SK-N-SH treated with all-trans-retinoic acid at 6 μM for 48 hours (cell line): ENCODE data around the gene MYO15B.

Experiments
- ATAC-seq: fragments of 200-7000 bp; cut with Tn5 transposase; 3 replicates; pipeline ENCODE4 v1.9.1; 2020; ENCODE audit warnings: mild to moderate bottlenecking, moderate library complexity
- ARNTL ChIP-seq: fragments of 450-650 bp; formaldehyde crosslinking; IDR thresholded peaks from 2 replicates; pipeline ENCODE4 v1.5.0; 2020; ENCODE audit warnings: low read depth, mild to moderate bottlenecking, moderate library complexity, borderline replicate concordance
- BACH2 ChIP-seq: fragments of 250-450 bp; sonication (Bioruptor Pico); IDR thresholded peaks from 2 replicates; pipeline ENCODE4 v1.9.0; 2021; ENCODE audit warnings: mild to moderate bottlenecking, borderline replicate concordance
- CSDC2 ChIP-seq: fragments of 250-450 bp; sonication (Bioruptor Pico); IDR thresholded peaks from 2 replicates; pipeline ENCODE4 v1.5.0; 2020; ENCODE audit warnings: mild to moderate bottlenecking, moderate library complexity
- ESRRG ChIP-seq: fragments of 250-450 bp; sonication (Bioruptor Pico); IDR thresholded peaks from 2 replicates; pipeline ENCODE4 v1.6.1; 2021; ENCODE audit warnings: mild to moderate bottlenecking
- GLIS3 ChIP-seq: fragments of 250-450 bp; sonication (Bioruptor Pico); IDR thresholded peaks from 2 replicates; pipeline ENCODE4 v1.5.0; 2020; ENCODE audit warnings: mild to moderate bottlenecking, moderate library complexity
- ISL1 ChIP-seq: fragments of 250-450 bp; sonication (Bioruptor Pico); IDR thresholded peaks from 2 replicates; pipeline ENCODE4 v2.1.2; 2022; ENCODE audit warnings: mild to moderate bottlenecking, moderate library complexity
- OSR1 ChIP-seq: fragments of 250-450 bp; sonication (Bioruptor Pico); IDR thresholded peaks from 2 replicates; pipeline ENCODE4 v1.8.0; 2022; ENCODE audit warnings: moderate library complexity, mild to moderate bottlenecking, inconsistent platforms
- PPARA ChIP-seq: fragments of 250-450 bp; sonication (Bioruptor Pico); IDR thresholded peaks from 2 replicates; pipeline ENCODE4 v1.5.0; 2020; ENCODE audit warnings: mild to moderate bottlenecking, borderline replicate concordance
- RARB ChIP-seq: fragments of 250-450 bp; sonication (Bioruptor Pico); IDR thresholded peaks from 2 replicates; pipeline ENCODE4 v1.8.0; 2021; ENCODE audit warnings: mild to moderate bottlenecking, moderate library complexity
- SNAI2 ChIP-seq: fragments of 250-450 bp; sonication (Bioruptor Pico); IDR thresholded peaks from 2 replicates; pipeline ENCODE4 v1.5.0; 2020; ENCODE audit warnings: mild to moderate bottlenecking, moderate library complexity
- TCF4 ChIP-seq: fragments of 250-450 bp; sonication (Bioruptor Pico); IDR thresholded peaks from 2 replicates; pipeline ENCODE4 v1.8.0; 2021; ENCODE audit warnings: mild to moderate bottlenecking, moderate library complexity, borderline replicate concordance
- TOX ChIP-seq: fragments of 250-450 bp; sonication (Bioruptor Pico); IDR thresholded peaks from 2 replicates; pipeline ENCODE4 v1.8.0; 2021; ENCODE audit warnings: mild to moderate bottlenecking, moderate library complexity, borderline replicate concordance
- ZC3H10 ChIP-seq: fragments of 250-450 bp; sonication (Bioruptor Pico); IDR thresholded peaks from 2 replicates; pipeline ENCODE4 v1.5.1; 2021; ENCODE audit warnings: mild to moderate bottlenecking, moderate library complexity
- ZFP3 ChIP-seq: fragments of 250-450 bp; sonication (Bioruptor Pico); IDR thresholded peaks from 2 replicates; pipeline ENCODE4 v1.5.0; 2020; ENCODE audit warnings: mild to moderate bottlenecking, moderate library complexity
- ZFP30 ChIP-seq: fragments of 450-650 bp; formaldehyde crosslinking; IDR thresholded peaks from 2 replicates; pipeline ENCODE4 v1.5.0; 2022; ENCODE audit warnings: mild to moderate bottlenecking, moderate library complexity
- ZNF565 ChIP-seq: fragments of 450-650 bp; formaldehyde crosslinking; conservative IDR thresholded peaks from 2 replicates; pipeline ENCODE4 v1.5.0; 2020; ENCODE audit warnings: low read depth, mild to moderate bottlenecking, moderate library complexity
- ZNF70 ChIP-seq: fragments of 450-650 bp; formaldehyde crosslinking; IDR thresholded peaks from 2 replicates; pipeline ENCODE4 v1.5.0; 2020; ENCODE audit warnings: mild to moderate bottlenecking, moderate library complexity
- ZNF8 ChIP-seq: fragments of 450-650 bp; formaldehyde crosslinking; IDR thresholded peaks from 2 replicates; pipeline ENCODE4 v1.5.0; 2020; ENCODE audit warnings: mild to moderate bottlenecking, moderate library complexity
- TF ChIP-seq, protein P1 (sequence below): fragments of 250-450 bp; sonication (Bioruptor Pico); IDR thresholded peaks from 2 replicates; pipeline ENCODE4 v1.5.1; 2021; ENCODE audit warnings: mild to moderate bottlenecking, moderate library complexity
- TF ChIP-seq, protein P2 (sequence below): fragments of 250-450 bp; sonication (Bioruptor Pico); IDR thresholded peaks from 2 replicates; pipeline ENCODE4 v1.5.1; 2020; ENCODE audit warnings: low read depth, mild to moderate bottlenecking, moderate library complexity
- TF ChIP-seq, protein P3 (sequence below): fragments of 250-450 bp; sonication (Bioruptor Pico); IDR thresholded peaks from 2 replicates; pipeline ENCODE4 v1.8.0; 2020; ENCODE audit warnings: mild to moderate bottlenecking, moderate library complexity, borderline replicate concordance
- TF ChIP-seq, protein P4 (sequence below): fragments of 250-450 bp; sonication (Bioruptor Pico); IDR thresholded peaks from 2 replicates; pipeline ENCODE4 v1.5.0; 2020; ENCODE audit warnings: mild to moderate bottlenecking, moderate library complexity
- TF ChIP-seq, protein P5 (sequence below): fragments of 250-450 bp; sonication (Bioruptor Pico); IDR thresholded peaks from 2 replicates; pipeline ENCODE4 v1.8.0; 2021; ENCODE audit warnings: low read depth, mild to moderate bottlenecking, moderate library complexity, borderline replicate concordance

MYO15B gene

DNA sequence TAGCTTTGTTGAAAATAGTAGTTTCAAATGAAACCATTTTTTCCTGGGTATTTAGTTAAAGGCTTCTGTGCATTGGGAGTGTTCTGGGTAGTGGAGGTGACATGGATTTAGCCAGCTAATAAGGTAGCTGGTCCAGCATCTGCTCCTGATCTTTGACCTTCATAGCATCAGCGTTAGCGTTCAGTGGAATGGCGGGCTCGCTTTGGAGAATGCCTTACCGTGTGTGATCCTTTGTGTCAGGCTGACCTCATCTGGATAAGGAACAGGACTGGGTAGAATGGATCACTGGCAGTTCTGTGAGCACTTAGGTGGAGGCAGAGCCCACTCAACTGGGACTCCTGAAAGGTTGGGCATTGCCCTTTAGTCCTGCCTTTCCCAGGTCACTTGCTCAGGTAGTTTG lies 83.3 kb downstream of the MYO15B start:
- ATAC-seq = no peak
- no peak for TF ChIP-seq SNAI2 (CRISPR knock-in tag)
- TF ChIP-seq ESRRG (CRISPR knock-in tag) = no peak
- no peak for TF ChIP-seq GLIS3 (CRISPR knock-in tag)
- TF ChIP-seq, protein P1, sequence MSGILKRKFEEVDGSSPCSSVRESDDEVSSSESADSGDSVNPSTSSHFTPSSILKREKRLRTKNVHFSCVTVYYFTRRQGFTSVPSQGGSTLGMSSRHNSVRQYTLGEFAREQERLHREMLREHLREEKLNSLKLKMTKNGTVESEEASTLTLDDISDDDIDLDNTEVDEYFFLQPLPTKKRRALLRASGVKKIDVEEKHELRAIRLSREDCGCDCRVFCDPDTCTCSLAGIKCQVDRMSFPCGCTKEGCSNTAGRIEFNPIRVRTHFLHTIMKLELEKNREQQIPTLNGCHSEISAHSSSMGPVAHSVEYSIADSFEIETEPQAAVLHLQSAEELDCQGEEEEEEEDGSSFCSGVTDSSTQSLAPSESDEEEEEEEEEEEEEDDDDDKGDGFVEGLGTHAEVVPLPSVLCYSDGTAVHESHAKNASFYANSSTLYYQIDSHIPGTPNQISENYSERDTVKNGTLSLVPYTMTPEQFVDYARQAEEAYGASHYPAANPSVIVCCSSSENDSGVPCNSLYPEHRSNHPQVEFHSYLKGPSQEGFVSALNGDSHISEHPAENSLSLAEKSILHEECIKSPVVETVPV = no peak
- TF ChIP-seq TCF4 = no peak
- TF ChIP-seq, protein P2, sequence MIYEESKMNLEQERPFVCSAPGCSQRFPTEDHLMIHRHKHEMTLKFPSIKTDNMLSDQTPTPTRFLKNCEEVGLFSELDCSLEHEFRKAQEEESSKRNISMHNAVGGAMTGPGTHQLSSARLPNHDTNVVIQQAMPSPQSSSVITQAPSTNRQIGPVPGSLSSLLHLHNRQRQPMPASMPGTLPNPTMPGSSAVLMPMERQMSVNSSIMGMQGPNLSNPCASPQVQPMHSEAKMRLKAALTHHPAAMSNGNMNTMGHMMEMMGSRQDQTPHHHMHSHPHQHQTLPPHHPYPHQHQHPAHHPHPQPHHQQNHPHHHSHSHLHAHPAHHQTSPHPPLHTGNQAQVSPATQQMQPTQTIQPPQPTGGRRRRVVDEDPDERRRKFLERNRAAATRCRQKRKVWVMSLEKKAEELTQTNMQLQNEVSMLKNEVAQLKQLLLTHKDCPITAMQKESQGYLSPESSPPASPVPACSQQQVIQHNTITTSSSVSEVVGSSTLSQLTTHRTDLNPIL (CRISPR knock-in tag) = no peak
- no peak for TF ChIP-seq ZC3H10 (CRISPR knock-in tag)
- TF ChIP-seq RARB (CRISPR knock-in tag) = no peak
- TF ChIP-seq ZFP30 (CRISPR knock-in tag) = no peak
- TF ChIP-seq CSDC2 = no peak
- no peak for TF ChIP-seq ISL1 (CRISPR knock-in tag)
- TF ChIP-seq OSR1 = no peak
- no peak for TF ChIP-seq ZNF70 (CRISPR knock-in tag)
- TF ChIP-seq, protein P3, sequence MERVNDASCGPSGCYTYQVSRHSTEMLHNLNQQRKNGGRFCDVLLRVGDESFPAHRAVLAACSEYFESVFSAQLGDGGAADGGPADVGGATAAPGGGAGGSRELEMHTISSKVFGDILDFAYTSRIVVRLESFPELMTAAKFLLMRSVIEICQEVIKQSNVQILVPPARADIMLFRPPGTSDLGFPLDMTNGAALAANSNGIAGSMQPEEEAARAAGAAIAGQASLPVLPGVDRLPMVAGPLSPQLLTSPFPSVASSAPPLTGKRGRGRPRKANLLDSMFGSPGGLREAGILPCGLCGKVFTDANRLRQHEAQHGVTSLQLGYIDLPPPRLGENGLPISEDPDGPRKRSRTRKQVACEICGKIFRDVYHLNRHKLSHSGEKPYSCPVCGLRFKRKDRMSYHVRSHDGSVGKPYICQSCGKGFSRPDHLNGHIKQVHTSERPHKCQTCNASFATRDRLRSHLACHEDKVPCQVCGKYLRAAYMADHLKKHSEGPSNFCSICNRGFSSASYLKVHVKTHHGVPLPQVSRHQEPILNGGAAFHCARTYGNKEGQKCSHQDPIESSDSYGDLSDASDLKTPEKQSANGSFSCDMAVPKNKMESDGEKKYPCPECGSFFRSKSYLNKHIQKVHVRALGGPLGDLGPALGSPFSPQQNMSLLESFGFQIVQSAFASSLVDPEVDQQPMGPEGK = no peak
- TF ChIP-seq, all 23 proteins: peak for 0

DNA sequence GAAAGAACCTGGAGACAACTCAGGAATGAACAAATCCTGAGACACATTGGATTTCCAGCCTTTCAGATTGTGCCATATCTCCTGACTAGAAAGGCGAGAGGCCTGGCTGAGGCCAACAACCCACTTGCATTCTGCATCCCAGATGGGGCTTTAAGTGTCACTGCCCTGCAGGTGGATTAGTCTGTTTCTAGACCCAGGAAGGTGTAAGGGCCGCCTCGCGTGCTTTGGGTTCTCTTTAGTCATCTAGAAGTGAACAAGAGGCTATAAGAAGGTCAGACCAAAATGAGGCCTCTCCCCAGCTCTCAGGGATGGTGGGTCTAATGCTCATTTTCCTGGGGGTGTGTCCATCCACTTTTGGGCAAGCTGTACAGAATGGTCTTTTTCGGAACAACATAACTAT lies 84.4 kb downstream of the MYO15B start:
- TF ChIP-seq ARNTL (CRISPR knock-in tag) = no peak
- no peak for TF ChIP-seq RARB (CRISPR knock-in tag)
- no peak for TF ChIP-seq ZNF565 (CRISPR knock-in tag)
- no peak for TF ChIP-seq GLIS3 (CRISPR knock-in tag)
- TF ChIP-seq CSDC2 = no peak
- TF ChIP-seq ZNF8 (CRISPR knock-in tag) = no peak
- TF ChIP-seq ISL1 (CRISPR knock-in tag) = no peak
- TF ChIP-seq TOX = no peak
- TF ChIP-seq TCF4 = no peak
- no peak for TF ChIP-seq ZC3H10 (CRISPR knock-in tag)
- no peak for TF ChIP-seq SNAI2 (CRISPR knock-in tag)
- TF ChIP-seq, protein P4, sequence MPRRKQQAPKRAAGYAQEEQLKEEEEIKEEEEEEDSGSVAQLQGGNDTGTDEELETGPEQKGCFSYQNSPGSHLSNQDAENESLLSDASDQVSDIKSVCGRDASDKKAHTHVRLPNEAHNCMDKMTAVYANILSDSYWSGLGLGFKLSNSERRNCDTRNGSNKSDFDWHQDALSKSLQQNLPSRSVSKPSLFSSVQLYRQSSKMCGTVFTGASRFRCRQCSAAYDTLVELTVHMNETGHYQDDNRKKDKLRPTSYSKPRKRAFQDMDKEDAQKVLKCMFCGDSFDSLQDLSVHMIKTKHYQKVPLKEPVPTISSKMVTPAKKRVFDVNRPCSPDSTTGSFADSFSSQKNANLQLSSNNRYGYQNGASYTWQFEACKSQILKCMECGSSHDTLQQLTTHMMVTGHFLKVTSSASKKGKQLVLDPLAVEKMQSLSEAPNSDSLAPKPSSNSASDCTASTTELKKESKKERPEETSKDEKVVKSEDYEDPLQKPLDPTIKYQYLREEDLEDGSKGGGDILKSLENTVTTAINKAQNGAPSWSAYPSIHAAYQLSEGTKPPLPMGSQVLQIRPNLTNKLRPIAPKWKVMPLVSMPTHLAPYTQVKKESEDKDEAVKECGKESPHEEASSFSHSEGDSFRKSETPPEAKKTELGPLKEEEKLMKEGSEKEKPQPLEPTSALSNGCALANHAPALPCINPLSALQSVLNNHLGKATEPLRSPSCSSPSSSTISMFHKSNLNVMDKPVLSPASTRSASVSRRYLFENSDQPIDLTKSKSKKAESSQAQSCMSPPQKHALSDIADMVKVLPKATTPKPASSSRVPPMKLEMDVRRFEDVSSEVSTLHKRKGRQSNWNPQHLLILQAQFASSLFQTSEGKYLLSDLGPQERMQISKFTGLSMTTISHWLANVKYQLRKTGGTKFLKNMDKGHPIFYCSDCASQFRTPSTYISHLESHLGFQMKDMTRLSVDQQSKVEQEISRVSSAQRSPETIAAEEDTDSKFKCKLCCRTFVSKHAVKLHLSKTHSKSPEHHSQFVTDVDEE (CRISPR knock-in tag) = no peak
- TF ChIP-seq, protein P5, sequence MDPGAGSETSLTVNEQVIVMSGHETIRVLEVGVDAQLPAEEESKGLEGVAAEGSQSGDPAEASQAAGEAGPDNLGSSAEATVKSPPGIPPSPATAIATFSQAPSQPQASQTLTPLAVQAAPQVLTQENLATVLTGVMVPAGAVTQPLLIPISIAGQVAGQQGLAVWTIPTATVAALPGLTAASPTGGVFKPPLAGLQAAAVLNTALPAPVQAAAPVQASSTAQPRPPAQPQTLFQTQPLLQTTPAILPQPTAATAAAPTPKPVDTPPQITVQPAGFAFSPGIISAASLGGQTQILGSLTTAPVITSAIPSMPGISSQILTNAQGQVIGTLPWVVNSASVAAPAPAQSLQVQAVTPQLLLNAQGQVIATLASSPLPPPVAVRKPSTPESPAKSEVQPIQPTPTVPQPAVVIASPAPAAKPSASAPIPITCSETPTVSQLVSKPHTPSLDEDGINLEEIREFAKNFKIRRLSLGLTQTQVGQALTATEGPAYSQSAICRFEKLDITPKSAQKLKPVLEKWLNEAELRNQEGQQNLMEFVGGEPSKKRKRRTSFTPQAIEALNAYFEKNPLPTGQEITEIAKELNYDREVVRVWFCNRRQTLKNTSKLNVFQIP = no peak
- TF ChIP-seq ZNF70 (CRISPR knock-in tag) = no peak
- TF ChIP-seq ZFP3 (CRISPR knock-in tag) = no peak
- TF ChIP-seq, protein P2 (CRISPR knock-in tag) = no peak
- no peak for TF ChIP-seq ESRRG (CRISPR knock-in tag)
- no peak for TF ChIP-seq PPARA (CRISPR knock-in tag)
- TF ChIP-seq ZFP30 (CRISPR knock-in tag) = no peak
- TF ChIP-seq BACH2 (CRISPR knock-in tag) = no peak
- ATAC-seq = no peak
